ENCODE data around the gene ANO7.

ANO7 gene

DNA sequence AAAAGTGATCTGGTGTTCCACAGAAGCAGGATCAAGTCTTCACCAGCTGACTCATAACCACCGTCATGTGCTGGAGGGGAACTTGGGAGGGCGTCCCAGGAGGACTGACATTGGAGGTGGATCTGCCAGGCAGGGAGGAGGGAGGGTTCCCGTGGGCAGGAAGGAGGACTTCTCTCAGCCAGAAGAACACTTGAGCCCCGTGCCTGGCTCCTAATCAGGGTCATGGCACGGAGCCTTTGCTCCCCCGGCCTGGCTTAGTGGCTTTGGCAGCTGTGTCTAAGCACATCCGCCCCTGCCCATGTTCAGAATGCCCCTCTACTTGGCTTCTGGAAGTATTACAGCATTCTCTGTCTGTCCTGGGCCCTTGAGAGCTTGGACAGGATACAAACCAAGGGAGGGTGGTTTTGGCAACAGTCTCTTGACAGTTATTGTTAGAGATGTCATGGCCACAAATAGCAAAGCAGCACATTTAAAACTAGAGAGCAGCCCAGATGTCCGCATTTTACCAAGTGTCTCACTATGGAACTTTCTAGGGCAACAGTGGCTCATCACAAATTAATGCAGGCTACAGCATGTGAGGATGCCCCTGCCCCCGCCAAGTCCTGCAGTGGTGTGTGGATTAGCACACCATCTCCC, 26.7 kb upstream of the ANO7 start:
- Histone ChIP-seq H3K27ac (peak overlapping the region; percentile 22), H3K4me3 (ENCODE audit: low read depth, low read length) (no peak overlapping the region), H3K36me3 (replicated peaks) (peaks cover 26% of the 10 kb centered on the region), H3K27me3 (replicated peaks) (no peaks in the 10 kb centered on the region)
- peak; percentile 68 for DNase-seq
- TF ChIP-seq, protein P1, sequence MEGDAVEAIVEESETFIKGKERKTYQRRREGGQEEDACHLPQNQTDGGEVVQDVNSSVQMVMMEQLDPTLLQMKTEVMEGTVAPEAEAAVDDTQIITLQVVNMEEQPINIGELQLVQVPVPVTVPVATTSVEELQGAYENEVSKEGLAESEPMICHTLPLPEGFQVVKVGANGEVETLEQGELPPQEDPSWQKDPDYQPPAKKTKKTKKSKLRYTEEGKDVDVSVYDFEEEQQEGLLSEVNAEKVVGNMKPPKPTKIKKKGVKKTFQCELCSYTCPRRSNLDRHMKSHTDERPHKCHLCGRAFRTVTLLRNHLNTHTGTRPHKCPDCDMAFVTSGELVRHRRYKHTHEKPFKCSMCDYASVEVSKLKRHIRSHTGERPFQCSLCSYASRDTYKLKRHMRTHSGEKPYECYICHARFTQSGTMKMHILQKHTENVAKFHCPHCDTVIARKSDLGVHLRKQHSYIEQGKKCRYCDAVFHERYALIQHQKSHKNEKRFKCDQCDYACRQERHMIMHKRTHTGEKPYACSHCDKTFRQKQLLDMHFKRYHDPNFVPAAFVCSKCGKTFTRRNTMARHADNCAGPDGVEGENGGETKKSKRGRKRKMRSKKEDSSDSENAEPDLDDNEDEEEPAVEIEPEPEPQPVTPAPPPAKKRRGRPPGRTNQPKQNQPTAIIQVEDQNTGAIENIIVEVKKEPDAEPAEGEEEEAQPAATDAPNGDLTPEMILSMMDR (IDR thresholded peaks at IDR 0.05; ENCODE audit: low read depth, low read length, missing control alignments): no peak
- in situ Hi-C loops (cut with HindIII; ENCODE audit: low pct_ligation_motif_present, low sequenced_read_pairs): no loop called here

DNA sequence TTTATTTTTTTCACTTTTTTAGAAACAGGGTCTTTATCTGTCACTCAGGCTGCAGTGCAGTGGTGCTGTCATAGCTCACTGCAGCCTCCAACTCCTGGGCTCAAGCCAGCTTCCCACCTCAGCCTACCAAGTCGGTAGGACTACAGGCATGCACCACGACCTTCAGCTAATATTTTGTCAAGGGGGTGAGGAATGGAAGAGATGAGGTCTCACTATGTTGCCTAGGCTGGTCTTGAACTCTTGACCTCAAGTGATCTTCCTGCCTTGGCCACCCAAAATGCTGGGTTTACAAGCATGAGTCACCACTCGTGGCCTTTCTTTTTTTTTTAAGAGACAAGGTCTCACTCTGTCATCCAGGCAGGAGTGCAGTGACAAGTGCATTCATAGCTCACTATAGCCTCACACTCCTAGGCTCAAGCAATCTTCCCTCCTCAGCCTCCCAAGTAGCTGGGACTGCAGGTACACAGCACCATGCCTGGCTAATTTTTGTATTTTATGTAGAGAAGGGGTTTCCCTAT, 24.8 kb upstream of the ANO7 start:
- TF ChIP-seq, protein P1 (IDR thresholded peaks at IDR 0.05; ENCODE audit: low read depth, low read length, missing control alignments): no peak
- in situ Hi-C loops (cut with HindIII; ENCODE audit: low pct_ligation_motif_present, low sequenced_read_pairs): no loop called here
- DNase-seq: no peak
- H3K27ac ChIP-seq: no peak overlapping the region
- no peaks in the 10 kb centered on the region for H3K27me3 ChIP-seq (replicated peaks)
- H3K36me3 ChIP-seq (replicated peaks): peaks cover 27% of the 10 kb centered on the region
- no peak overlapping the region for H3K4me3 ChIP-seq (ENCODE audit: low read depth, low read length)

DNA sequence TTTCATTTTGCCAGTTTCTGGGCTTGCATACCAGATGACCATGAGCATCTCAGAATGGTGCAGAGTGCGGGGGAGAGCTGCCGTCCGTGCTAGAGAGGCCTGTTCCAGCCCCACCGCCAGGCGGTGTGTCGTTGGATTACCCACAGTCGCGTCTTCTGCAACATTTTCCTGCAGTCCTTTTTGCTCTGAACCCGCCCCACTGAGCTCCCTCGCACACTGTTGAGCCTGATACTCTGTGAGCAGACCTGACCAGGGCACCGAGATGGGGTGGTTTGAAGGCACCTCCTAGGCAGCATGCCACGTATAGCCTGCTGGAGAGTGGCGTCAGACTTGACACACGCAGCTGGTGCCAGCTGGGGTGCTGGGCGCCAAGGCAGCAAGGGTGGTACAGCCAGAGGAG, 20.1 kb upstream of the ANO7 start:
- Histone ChIP-seq H3K4me3 (ENCODE audit: low read depth, low read length) (no peak overlapping the region), H3K27ac (no peak overlapping the region), H3K27me3 (replicated peaks) (no peaks in the 10 kb centered on the region), H3K36me3 (replicated peaks) (peaks cover 41% of the 10 kb centered on the region)
- TF ChIP-seq, protein P1 (IDR thresholded peaks at IDR 0.05; ENCODE audit: low read depth, low read length, missing control alignments): no peak
- DNase-seq: no peak
- in situ Hi-C loops (cut with HindIII; ENCODE audit: low pct_ligation_motif_present, low sequenced_read_pairs): no loop called here

DNA sequence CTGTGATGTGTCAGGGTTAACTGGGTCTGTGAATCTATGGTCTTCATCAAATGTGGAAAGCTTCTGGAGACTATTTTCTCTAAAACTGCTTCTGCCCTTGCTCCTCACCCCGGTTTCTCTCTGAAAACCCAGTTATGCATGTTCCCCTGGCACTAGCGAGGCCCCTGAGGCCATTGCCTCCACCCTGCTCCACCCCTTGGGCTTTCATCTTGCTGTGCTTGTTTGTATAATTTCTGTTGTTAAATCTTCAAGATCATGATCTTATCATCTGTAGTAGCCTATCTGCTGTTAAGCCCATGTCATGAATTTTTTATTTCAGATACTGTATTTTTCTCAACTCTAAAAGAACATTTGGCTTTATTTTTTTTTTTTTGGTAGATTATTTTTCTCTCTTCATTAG, 14.9 kb upstream of the ANO7 start:
- H3K36me3 ChIP-seq (replicated peaks): peaks cover 25% of the 10 kb centered on the region

DNA sequence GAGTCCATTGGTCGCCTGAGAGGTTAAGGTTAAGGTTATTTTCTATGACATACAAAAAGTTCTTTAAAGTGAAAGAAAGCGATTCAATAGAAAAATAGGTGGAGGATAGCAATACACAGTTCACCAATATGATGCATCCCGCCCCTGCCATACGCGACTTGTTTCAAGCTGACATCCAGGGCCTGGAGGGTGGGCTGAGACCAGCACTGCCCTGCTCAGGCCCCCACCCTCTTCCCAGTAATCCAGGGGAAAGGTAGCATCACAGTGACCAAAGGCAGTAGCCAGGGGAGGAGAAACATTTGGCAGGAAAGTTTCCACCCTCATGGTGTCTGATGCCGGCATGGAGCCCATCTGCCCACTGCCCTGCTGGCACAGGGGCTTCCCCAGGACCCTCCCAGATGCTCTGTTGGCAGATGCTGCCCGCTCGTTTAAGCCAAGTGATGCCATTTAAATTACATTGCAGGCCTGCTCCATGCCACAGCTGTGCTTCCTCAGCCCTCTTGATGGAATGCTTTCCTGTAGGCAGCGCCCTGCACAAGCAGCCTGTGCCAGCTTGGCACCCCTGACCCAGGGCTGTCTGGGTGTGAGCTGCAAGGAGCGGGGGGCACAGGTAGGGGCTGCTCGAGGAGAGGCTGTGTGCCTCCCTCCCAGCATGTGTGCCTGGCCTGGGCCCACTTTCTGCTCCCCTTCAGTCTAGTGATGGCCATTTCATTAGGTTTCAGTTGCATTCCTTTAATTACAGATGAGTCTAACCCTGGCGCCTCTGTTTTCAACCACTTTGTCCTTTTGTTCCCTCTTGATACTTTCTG, 10.7 kb upstream of the ANO7 start:
- TF ChIP-seq, protein P1 (IDR thresholded peaks at IDR 0.05; ENCODE audit: low read depth, low read length, missing control alignments): no peak
- Histone ChIP-seq H3K36me3 (replicated peaks) (peaks cover 10% of the 10 kb centered on the region), H3K27me3 (replicated peaks) (no peaks in the 10 kb centered on the region), H3K4me3 (ENCODE audit: low read depth, low read length) (no peak overlapping the region), H3K27ac (no peak overlapping the region)
- in situ Hi-C loops (cut with HindIII; ENCODE audit: low pct_ligation_motif_present, low sequenced_read_pairs): no loop called here
- no peak for DNase-seq

More for the DNA sequence above, 14.9 kb upstream of the ANO7 start:
- TF ChIP-seq, protein P1 (IDR thresholded peaks at IDR 0.05; ENCODE audit: low read depth, low read length, missing control alignments): no peak
- H3K27me3 ChIP-seq (replicated peaks): no peaks in the 10 kb centered on the region
- in situ Hi-C loops (cut with HindIII; ENCODE audit: low pct_ligation_motif_present, low sequenced_read_pairs): no loop called here
- no peak for DNase-seq
- H3K27ac ChIP-seq: no peak overlapping the region
- no peak overlapping the region for H3K4me3 ChIP-seq (ENCODE audit: low read depth, low read length)

Measured in brain microvascular endothelial cell (primary cell).